GM08714 (cell line): ENCODE measurements around the gene IKBKE.

Source experiments
- H3K4me3 ChIP-seq: fragments of 200-500 bp; sonication (Bioruptor generic); 2 replicates; pipeline ENCODE4 v1.5.1; 2014; ENCODE audit warnings: mild to moderate bottlenecking, low read length, inconsistent platforms
- ZNF274 ChIP-seq: IDR thresholded peaks from 2 replicates; pipeline ENCODE4 v1.6.1; 2012; ENCODE audit warnings: mild to moderate bottlenecking, low read depth, low read length

IKBKE gene

DNA sequence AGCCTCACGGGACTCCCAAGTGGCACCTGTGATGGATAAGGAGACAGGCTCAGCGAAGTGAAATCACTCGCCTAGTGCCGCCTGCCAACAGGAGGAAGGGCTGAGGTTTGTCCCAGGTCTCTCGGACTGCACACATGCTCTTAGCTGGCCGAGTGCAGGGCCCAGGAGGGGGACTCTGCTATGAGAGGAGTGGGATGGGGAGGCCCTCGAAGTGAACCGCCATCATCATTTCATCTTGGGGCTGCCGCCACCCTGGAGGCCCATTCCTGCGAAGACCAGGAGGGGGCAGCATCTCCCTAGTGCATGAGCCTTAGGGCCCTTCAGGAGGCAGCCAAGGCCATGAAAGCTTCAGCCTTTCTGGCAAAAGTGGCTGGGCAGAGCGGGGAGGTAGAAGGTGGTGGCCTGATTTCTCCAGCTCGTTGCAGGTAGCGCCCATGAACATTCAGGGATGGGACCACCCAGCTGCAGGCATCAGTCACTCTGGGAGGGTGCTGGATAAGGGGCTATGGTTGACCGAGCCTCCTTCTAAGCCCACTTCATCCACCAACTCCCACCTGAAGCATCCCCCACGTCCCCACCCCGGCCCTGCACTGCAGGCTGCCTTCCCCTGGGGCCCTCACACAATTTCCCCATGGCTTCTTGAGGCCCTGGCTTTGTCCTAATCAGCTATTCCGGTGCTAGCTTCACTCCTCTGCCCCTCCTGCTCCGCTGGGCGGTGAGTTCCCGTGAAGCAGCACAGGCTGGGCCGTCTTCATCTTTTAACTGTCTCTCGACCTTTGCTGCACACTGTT lies 19.9 kb downstream of the IKBKE start:
- TF ChIP-seq ZNF274, result no peak
- no peak overlapping the region for H3K4me3 ChIP-seq

DNA sequence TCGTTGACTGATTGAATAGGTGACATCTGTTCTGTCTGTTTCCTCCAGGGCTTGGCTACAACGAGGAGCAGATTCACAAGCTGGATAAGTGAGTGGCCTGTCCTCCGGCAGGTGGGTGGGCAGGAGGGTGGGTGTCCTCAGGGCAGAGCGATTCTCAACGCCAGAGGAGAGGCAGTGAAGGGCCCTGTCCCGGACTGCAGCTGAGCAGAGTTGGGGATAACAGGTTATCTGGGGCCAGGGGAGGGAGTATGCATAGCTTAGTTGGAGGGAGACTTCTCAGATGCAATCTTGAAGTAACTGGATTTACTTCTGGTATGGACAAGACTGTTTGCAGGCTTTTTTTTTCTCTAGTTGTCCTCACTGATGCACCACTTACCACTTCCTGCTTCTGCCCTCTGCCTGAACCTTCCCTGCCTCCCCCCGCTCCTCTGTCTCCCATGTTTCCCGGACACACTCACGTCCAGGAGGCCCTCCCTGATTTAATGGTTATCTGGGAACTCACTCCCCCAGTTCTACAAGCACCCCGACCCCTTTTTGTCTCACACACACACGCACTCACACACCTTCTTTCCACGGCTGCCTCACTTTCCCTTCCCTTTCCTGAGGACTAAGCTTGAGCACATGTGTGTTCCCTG lies 20.6 kb downstream of the IKBKE start:
- no peak overlapping the region for H3K4me3 ChIP-seq

DNA sequence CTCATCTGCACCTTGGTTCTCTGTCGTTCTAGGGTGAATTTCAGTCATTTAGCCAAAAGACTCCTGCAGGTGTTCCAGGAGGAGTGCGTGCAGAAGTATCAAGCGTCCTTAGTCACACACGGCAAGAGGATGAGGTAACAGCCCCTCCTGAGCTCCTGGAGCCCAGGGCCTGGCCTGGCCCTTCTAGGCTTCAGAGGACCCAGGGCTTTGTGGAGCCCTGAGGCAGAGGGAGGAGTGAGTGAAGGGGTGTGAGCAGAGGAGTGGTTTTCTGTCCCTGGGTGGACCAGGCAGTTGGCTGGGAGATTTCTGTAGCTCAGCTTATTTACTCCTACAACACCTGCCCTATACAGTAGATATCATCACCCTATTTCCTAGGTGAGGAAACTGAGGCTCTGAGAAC lies 21.3 kb downstream of the IKBKE start:
- H3K4me3 ChIP-seq, result no peak overlapping the region
- TF ChIP-seq ZNF274, result no peak

More for the DNA sequence above, 20.6 kb downstream of the IKBKE start:
- no peak for TF ChIP-seq ZNF274

DNA sequence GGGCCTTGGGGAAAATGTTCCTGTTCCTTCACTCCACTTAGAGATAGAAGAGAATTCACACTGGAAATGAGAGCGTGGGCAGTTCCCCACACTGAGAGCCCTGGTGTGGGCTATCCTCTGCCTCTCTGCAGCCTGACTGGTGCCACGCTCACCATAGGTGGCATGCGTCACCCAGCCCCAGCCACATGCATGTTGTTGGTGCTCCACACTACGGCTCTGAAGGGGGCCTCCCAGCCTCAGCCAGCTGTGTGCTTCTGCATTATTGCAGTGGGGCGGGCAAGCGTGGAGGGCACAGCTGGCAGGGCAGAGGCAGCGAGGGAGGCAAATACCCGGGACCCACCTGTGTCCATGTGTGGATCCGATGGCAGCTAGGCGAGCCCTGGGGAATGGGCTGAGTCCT lies 22.3 kb downstream of the IKBKE start:
- H3K4me3 ChIP-seq, result no peak overlapping the region
- TF ChIP-seq ZNF274, result no peak

DNA sequence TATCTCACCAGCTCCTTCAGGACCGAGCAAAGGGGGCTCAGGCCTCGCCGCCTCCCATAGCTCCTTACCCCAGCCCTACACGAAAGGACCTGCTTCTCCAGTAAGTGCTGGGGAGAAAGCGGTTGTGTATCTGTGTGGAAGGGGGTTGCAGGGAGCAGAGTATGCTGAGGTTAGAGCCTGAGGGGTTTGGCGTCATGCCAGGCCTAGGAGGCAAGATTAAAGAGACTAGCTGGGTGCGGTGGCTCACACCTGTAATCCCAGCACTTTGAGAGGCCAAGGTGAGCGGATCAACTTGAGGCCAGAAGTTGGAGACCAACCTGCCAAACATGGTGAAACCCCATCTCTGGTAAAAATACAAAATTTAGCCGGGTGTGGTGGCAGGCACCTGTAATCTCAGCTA lies 23.0 kb downstream of the IKBKE start:
- H3K4me3 ChIP-seq, result no peak overlapping the region
- no peak for TF ChIP-seq ZNF274

DNA sequence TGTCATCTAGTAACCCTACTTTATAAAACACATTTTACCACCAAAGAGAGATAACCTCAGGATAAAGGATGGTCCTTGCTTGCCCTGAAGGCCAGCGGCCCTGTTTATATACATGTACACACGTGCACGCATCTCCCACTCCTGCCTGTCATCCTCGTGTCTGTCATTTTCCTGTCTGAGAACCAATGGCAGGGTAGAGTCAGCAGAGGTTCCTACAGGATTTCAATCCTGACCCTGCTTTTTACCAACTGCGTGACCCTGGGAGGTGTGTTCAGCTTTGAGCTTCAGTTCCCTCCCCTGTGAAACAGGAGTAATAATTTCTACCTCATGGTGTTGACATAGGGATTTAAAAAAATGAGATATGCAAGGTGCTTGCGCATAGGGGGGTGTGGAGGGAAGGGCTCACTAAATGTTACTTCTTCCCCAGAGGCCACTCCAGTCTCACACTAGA lies 24.8 kb downstream of the IKBKE start:
- no peak overlapping the region; the same call in 1 of the 2 replicates for H3K4me3 ChIP-seq
- TF ChIP-seq ZNF274, result no peak

DNA sequence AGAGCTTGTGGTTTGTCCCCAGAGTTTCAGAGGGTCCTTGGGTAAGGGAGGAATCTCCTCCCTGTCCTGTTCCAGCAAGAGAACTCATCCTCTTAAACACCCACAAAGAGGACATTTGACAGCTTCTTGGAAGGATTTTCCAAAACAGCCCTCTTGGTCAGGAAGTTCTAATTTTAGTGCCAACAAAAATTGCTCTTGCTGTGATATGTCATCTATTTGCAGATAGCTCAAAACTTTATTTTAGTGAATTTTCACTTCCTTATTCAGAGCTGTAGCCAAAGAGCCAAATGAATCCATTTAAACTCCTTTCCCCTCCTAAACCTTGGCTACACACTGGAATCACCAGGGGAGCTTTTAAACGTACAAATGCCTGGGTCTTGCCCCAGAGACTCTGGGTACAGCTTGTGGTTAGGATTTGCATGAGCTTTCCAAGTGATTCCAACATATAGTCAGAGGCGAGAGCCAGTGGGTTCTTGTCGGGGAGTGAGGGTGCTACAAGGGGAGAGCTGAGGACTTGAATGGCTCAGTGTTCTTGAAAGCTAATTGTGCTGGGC lies 25.3 kb downstream of the IKBKE start:
- no peak for TF ChIP-seq ZNF274
- H3K4me3 ChIP-seq, result no peak overlapping the region; the same call in 1 of the 2 replicates

DNA sequence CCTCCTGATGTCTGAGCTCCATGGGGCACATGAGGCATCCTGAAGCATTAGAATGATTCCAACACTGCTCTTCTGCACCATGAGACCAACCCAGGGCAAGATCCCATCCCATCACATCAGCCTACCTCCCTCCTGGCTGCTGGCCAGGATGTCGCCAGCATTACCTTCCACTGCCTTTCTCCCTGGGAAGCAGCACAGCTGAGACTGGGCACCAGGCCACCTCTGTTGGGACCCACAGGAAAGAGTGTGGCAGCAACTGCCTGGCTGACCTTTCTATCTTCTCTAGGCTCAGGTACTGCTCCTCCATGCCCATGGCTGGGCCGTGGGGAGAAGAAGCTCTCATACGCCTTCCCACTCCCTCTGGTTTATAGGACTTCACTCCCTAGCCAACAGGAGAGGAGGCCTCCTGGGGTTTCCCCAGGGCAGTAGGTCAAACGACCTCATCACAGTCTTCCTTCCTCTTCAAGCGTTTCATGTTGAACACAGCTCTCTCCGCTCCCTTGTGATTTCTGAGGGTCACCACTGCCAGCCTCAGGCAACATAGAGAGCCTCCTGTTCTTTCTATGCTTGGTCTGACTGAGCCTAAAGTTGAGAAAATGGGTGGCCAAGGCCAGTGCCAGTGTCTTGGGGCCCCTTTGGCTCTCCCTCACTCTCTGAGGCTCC lies 26.0 kb downstream of the IKBKE start:
- no peak for TF ChIP-seq ZNF274
- H3K4me3 ChIP-seq, result no peak overlapping the region; the same call in 1 of the 2 replicates

DNA sequence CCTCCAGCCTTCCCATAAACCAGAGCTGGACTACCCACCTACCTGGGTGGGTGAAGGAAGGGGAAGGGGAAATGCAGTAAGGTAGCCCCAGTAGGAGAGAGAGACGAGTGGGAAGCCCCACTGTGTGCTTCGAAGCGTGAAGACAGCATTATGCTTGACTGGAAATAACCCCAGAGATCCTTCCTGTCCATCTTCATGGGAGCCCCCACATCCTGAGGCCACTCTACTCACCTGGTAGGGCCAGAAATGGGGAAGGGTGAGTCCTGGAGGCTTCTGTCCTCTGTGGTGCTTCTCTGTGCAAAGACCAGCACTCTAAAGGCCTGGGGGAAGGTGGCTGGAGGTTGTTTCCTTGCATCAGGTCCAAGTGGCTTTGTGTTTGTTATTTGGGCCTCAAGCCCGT lies 27.1 kb downstream of the IKBKE start:
- no peak for TF ChIP-seq ZNF274
- H3K4me3 ChIP-seq, result no peak overlapping the region

DNA sequence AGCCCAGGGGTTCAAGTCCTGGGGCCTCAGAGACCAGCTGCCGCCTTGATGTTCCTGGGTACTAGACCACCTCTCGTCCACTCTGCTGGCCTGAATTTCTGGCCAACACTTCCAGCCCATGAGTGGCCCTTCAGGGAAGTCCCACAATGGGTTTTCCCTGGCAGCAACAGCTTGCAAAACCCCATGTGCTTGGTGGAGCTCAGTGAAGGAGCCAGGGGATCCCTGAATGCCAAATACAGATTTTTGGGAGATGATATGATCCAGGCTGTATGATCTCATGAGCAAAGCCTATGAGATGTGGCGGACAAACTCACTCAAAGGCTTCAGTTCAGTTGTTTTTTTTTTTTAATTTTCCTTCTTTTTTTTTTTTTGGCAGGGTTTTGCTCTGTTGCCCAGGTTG lies 27.5 kb downstream of the IKBKE start:
- H3K4me3 ChIP-seq, result no peak overlapping the region
- no peak for TF ChIP-seq ZNF274

DNA sequence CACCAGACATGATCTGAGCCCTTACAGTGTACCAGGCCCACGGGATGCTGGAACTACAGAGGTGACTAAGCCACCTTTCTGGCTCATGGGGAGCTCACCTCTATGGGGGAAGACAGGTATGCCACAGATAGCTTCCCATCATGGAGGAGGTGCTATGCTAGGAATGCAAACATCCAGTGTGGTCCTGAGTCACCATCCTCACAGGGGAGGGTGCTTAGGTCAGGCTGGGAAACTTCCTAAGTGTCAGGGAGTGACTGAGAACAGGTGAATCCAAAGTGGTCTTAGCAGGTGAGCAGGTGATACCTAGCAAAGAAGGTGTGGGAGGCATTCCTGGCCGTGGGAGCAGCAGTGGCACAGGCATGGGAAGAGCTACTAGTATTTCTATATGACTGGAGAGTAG lies 28.4 kb downstream of the IKBKE start:
- H3K4me3 ChIP-seq, result no peak overlapping the region
- TF ChIP-seq ZNF274, result no peak

DNA sequence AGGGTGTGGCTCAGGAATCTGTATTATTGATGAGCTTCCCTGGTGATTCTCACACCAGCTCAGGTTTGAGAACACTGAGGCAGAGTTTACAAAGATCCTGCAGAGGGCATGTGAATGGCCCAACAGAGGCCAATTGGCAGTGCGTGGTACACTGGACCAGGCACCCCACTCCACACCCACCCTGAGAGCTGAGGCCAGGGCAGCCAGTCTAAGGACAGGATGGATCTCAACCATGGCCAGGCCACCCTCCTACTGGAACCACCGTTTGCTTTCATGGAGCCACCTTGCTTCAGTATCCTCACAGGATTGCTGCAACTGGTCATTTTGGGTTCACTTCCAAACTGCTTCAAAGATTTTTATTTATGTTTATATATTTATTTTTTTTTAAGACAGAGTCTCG lies 29.8 kb downstream of the IKBKE start:
- no peak overlapping the region for H3K4me3 ChIP-seq
- no peak for TF ChIP-seq ZNF274

DNA sequence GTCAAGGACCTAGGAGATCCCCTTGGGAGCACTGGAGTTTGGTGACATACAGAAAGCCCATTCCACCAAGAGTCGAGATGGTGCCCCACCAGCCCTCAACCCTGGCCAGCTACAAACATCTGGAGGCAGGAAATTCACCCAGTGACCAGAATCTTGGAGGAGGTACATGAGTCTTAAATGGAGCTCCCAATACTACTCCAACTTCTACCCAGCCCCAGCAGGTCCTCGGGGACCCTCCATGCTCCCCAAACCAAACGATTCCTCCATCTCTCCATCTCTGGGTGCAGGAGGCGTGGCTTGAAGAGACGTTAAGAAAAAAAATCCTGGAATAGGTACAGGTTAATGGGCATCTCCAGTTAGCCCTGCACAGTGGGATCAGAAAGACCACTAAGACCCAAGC lies 31.6 kb downstream of the IKBKE start:
- TF ChIP-seq ZNF274, result no peak
- H3K4me3 ChIP-seq, result no peak overlapping the region

DNA sequence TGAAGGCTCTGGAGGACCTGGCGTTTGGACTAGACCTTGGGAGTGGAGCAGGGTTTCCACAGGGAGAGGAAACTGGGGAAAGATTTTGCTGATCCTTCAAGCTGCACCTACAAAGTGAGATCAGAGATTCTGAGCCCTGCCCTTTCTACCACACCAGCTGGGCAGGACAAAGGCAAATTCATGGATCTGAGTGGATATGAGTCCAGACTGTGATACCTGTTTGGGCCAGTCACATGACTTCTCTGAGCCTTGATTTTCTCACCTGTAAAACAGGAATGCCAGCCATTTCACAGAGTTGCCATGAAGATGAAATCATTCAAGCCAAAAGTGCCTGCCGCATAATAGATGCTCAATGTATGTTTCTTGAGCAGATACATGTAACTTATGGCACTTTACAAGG lies 32.1 kb downstream of the IKBKE start:
- no peak overlapping the region for H3K4me3 ChIP-seq
- no peak for TF ChIP-seq ZNF274

DNA sequence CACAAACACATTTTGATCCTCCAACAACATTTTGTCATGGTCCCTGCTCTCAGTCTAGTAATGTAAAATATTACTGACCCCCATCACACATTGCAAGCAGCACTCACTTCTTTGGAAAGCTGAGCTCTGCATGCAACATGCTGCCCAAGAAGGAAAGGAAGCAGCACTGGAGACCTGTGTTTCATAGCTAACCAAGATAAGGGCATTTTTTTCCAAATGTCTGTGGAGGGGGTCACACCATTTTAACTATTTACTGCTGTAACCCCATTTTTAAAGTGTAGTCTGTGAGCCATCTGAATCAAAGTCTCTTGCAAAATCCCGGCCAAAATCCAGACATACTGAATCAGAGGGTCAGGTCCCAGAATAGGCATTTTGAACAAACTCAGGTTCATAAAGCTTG lies 32.5 kb downstream of the IKBKE start:
- TF ChIP-seq ZNF274, result no peak
- no peak overlapping the region for H3K4me3 ChIP-seq
